ENCODE measurements around the gene TARDBP. TPM values are rescaled to one million over a fixed set of nuclear protein-coding genes. Genes with fewer than 3 reads are reported as not detected.

TARDBP gene
- total RNA-seq, 1 experiment from 2014 or later = 207 TPM

- Histone ChIP-seq H3K27ac (ENCODE audit: insufficient read length, low read depth, low read length) (no peak overlapping the region), H2AFZ (ENCODE audit: low read length) (no peak overlapping the region), H4K8ac (replicated peaks; ENCODE audit: insufficient read length, low read depth, low read length) (peak overlapping the region; percentile 32), H3K4ac (ENCODE audit: low read depth, low read length) (no peak overlapping the region), H4K5ac (ENCODE audit: insufficient read length, low read depth, low read length) (no peak overlapping the region), H3K23ac (ENCODE audit: insufficient read length, low read depth, low read length) (no peak overlapping the region), H4K20me1 (ENCODE audit: control insufficient read depth, insufficient read depth, insufficient read length) (no peaks in the 10 kb centered on the region), H2BK12ac (ENCODE audit: insufficient read length, low read depth, low read length) (no peak overlapping the region), H3K27me3 (ENCODE audit: insufficient read depth, low read length) (no peaks in the 10 kb centered on the region), H3K9ac (ENCODE audit: extremely low read depth, insufficient read length, low read length) (no peak overlapping the region), H3K4me1 (ENCODE audit: insufficient read depth, low read length) (no peaks in the 10 kb centered on the region), H3K23me2 (ENCODE audit: insufficient read length, low read depth, low read length, poor library complexity, severe bottlenecking) (peaks cover 7% of the 10 kb centered on the region), H2BK15ac (ENCODE audit: low read depth, low read length) (no peak overlapping the region), H3K14ac (ENCODE audit: insufficient read depth, low read length) (no peak overlapping the region), H2AK5ac (ENCODE audit: insufficient read length, low read length) (no peak overlapping the region), H3K79me2 (ENCODE audit: insufficient read depth, low read length) (peaks cover 2% of the 10 kb centered on the region; the same call in 1 of the 2 replicates), H3K4me2 (ENCODE audit: insufficient read depth, insufficient read length, low read length) (no peak overlapping the region), H3K9me3 (ENCODE audit: control insufficient read depth, low read depth, low read length) (no peaks in the 10 kb centered on the region), H2BK5ac (ENCODE audit: insufficient read length, low read length) (no peak overlapping the region), H3T11ph (ENCODE audit: low read length) (no peak overlapping the region), H4K91ac (ENCODE audit: insufficient read length, low read depth, low read length) (no peak overlapping the region), H2BK20ac (ENCODE audit: low read depth, low read length, poor library complexity, severe bottlenecking) (no peak overlapping the region), H3K56ac (ENCODE audit: insufficient read length, low read depth, low read length) (no peak overlapping the region), H3K79me1 (ENCODE audit: insufficient read depth, low read depth, low read length, poor library complexity, severe bottlenecking) (no peaks in the 10 kb centered on the region), H2BK120ac (ENCODE audit: low read depth, low read length, poor library complexity, severe bottlenecking) (no peak overlapping the region), H3K18ac (ENCODE audit: insufficient read length, low read depth, low read length) (no peak overlapping the region)
- Mint-ChIP-seq H3K4me1 (peaks cover 10 to 16% of the 10 kb centered on the region in 2 experiments), H3K36me3 (ENCODE audit: insufficient read depth in 1 of 3, low read depth in 3 of 3) (peaks cover 32 to 66% (median 36%) of the 10 kb centered on the region in 3 experiments), H3K4me3 (no peak overlapping the region), H3K27ac (peak overlapping the region in 2 of 3 experiments; percentile 12 to 52; a peak in 2 of 7 replicates), H3K27me3 (ENCODE audit: low read depth) (no peaks in the 10 kb centered on the region), H3K9me3 (no peaks in the 10 kb centered on the region)
- no CpG with 5 or more reads among the region's 3 CpGs for WGBS (ENCODE audit: extremely low coverage, insufficient read length, low lambda C conversion rate)
- no peak for TF ChIP-seq CTCF (conservative IDR thresholded peaks at IDR 0.05)
- DNase-seq = no peak
These were observed 50.5 kb downstream of the TARDBP start for GRCh38 chr1:11062965-11063401.

Measured in H9 (cell line).